ENCODE measurements around the gene PRPF39. TPM values are rescaled to one million over a fixed set of nuclear protein-coding genes. Genes with fewer than 3 reads are reported as not detected.
"Not testable (repeated sequence)": the region's sequence is repeated elsewhere in the genome, so short reads cannot be mapped to it uniquely, and the experiment has no call there.

Gene PRPF39
- total and polyA plus RNA-seq, 2 experiments from 2014 or later: 18.6 to 19.8 TPM

- H3K9ac ChIP-seq: no peak overlapping the region
- no peaks in the 10 kb centered on the region for H3K9me3 ChIP-seq (ENCODE audit: low read depth)
- no peaks in the 10 kb centered on the region for H3K27me3 ChIP-seq (replicated peaks; ENCODE audit: insufficient read depth)
- 95 to 97% methylated on average over 6 of the region's 6 CpGs for WGBS, 2 experiments (ENCODE audit: low coverage in 1 of 2, low lambda C conversion rate in 2 of 2, missing lambda C conversion rate in 2 of 2)
- H3K9me2 ChIP-seq (ENCODE audit: insufficient read depth): no peaks in the 10 kb centered on the region
- no peaks in the 10 kb centered on the region for H3K4me1 ChIP-seq (ENCODE audit: insufficient read depth)
- TF ChIP-seq EZH2phosphoT487 (IDR thresholded peaks at IDR 0.05; ENCODE audit: insufficient read depth, low read depth) (no peak), EZH2 (IDR thresholded peaks at IDR 0.05; ENCODE audit: insufficient read depth, poor library complexity, severe bottlenecking) (no peak)
- no peak overlapping the region for H3K27ac ChIP-seq
- no peak overlapping the region for H3K4me2 ChIP-seq (ENCODE audit: unreplicated experiment)
- H3K36me3 ChIP-seq (ENCODE audit: low read depth): peaks cover 4% of the 10 kb centered on the region; the same call in 1 of the 2 replicates
- in situ Hi-C loops (cut with MboI): no loop called here
- no peaks in the 10 kb centered on the region for H3K79me2 ChIP-seq (ENCODE audit: insufficient read depth)
- H3F3A ChIP-seq (ENCODE audit: insufficient read depth): no peaks in the 10 kb centered on the region
- H4K20me1 ChIP-seq (ENCODE audit: insufficient read depth): no peaks in the 10 kb centered on the region
- H2AFZ ChIP-seq: no peak overlapping the region
- no peak for DNase-seq
- no peak overlapping the region for H3K4me3 ChIP-seq
Measured at GRCh38 chr14:45072126-45072525, 11.8 kb upstream of the PRPF39 start.

- Histone ChIP-seq H3K27ac (no peak overlapping the region), H3K27me3 (replicated peaks; ENCODE audit: insufficient read depth) (no peaks in the 10 kb centered on the region), H3K9me3 (ENCODE audit: low read depth) (no peaks in the 10 kb centered on the region), H3K4me1 (ENCODE audit: insufficient read depth) (no peaks in the 10 kb centered on the region), H3K9me2 (ENCODE audit: insufficient read depth) (no peaks in the 10 kb centered on the region), H3K4me3 (no peak overlapping the region), H3K36me3 (ENCODE audit: low read depth) (peaks cover 4% of the 10 kb centered on the region; the same call in 1 of the 2 replicates), H3K79me2 (ENCODE audit: insufficient read depth) (no peaks in the 10 kb centered on the region), H3K9ac (no peak overlapping the region), H3K4me2 (ENCODE audit: unreplicated experiment) (no peak overlapping the region), H4K20me1 (ENCODE audit: insufficient read depth) (no peaks in the 10 kb centered on the region), H3F3A (ENCODE audit: insufficient read depth) (no peaks in the 10 kb centered on the region), H2AFZ (no peak overlapping the region)
- in situ Hi-C loops (cut with MboI): no loop called here
- no peak for TF ChIP-seq EZH2 (IDR thresholded peaks at IDR 0.05; ENCODE audit: insufficient read depth, poor library complexity, severe bottlenecking)
- no peak for TF ChIP-seq EZH2phosphoT487 (IDR thresholded peaks at IDR 0.05; ENCODE audit: insufficient read depth, low read depth)
- no peak for DNase-seq
- WGBS, 2 experiments (ENCODE audit: low coverage in 1 of 2, low lambda C conversion rate in 2 of 2, missing lambda C conversion rate in 2 of 2): 82 to 84% methylated on average over 5 of the region's 5 CpGs
Measured at GRCh38 chr14:45073231-45073879, 10.6 kb upstream of the PRPF39 start.

- Histone ChIP-seq H3K9me2 (ENCODE audit: insufficient read depth) (no peaks in the 10 kb centered on the region), H3K79me2 (ENCODE audit: insufficient read depth) (no peaks in the 10 kb centered on the region), H3K4me2 (ENCODE audit: unreplicated experiment) (no peak overlapping the region), H3K27ac (no peak overlapping the region), H3K9ac (no peak overlapping the region), H3F3A (ENCODE audit: insufficient read depth) (no peaks in the 10 kb centered on the region), H2AFZ (no peak overlapping the region), H3K4me3 (no peak overlapping the region), H3K4me1 (ENCODE audit: insufficient read depth) (no peaks in the 10 kb centered on the region), H3K36me3 (ENCODE audit: low read depth) (no peaks in the 10 kb centered on the region), H3K27me3 (replicated peaks; ENCODE audit: insufficient read depth) (no peaks in the 10 kb centered on the region), H4K20me1 (ENCODE audit: insufficient read depth) (no peaks in the 10 kb centered on the region), H3K9me3 (ENCODE audit: low read depth) (no peaks in the 10 kb centered on the region)
- in situ Hi-C loops (cut with MboI): no loop called here
- 56 to 68% methylated on average over 1 of the region's 1 CpG for WGBS, 2 experiments (ENCODE audit: low coverage in 1 of 2, low lambda C conversion rate in 2 of 2, missing lambda C conversion rate in 2 of 2)
- DNase-seq: no peak
- TF ChIP-seq EZH2phosphoT487 (IDR thresholded peaks at IDR 0.05; ENCODE audit: insufficient read depth, low read depth): no peak
- TF ChIP-seq EZH2 (IDR thresholded peaks at IDR 0.05; ENCODE audit: insufficient read depth, poor library complexity, severe bottlenecking): no peak
Measured at GRCh38 chr14:45078323-45078722, 5.6 kb upstream of the PRPF39 start.

GRCh38 chr14:45080416-45080968, 3.4 kb upstream of the PRPF39 start:
- H3K27ac ChIP-seq; H3K4me3 ChIP-seq; H3K4me2 ChIP-seq (ENCODE audit: unreplicated experiment); H3K9me2 ChIP-seq (ENCODE audit: insufficient read depth); H3K9ac ChIP-seq; H3K9me3 ChIP-seq (ENCODE audit: low read depth); H3K36me3 ChIP-seq (ENCODE audit: low read depth); H3K27me3 ChIP-seq (replicated peaks; ENCODE audit: insufficient read depth); H3K4me1 ChIP-seq (ENCODE audit: insufficient read depth); H4K20me1 ChIP-seq (ENCODE audit: insufficient read depth); H2AFZ ChIP-seq; DNase-seq; in situ Hi-C loops (cut with MboI): not testable (repeated sequence)
- peaks cover 15% of the 10 kb centered on the region for H3K79me2 ChIP-seq (ENCODE audit: insufficient read depth)
- WGBS, 2 experiments (ENCODE audit: low coverage in 1 of 2, low lambda C conversion rate in 2 of 2, missing lambda C conversion rate in 2 of 2): 91 to 100% methylated on average over 5 to 40 of the region's 40 CpGs
- peaks cover 12% of the 10 kb centered on the region for H3F3A ChIP-seq (ENCODE audit: insufficient read depth)

GRCh38 chr14:45081096-45081495, 2.8 kb upstream of the PRPF39 start:
- H2AFZ ChIP-seq; H3K9ac ChIP-seq; H3K27me3 ChIP-seq (replicated peaks; ENCODE audit: insufficient read depth); H3K4me2 ChIP-seq (ENCODE audit: unreplicated experiment); in situ Hi-C loops (cut with MboI); H3K27ac ChIP-seq; H3K9me2 ChIP-seq (ENCODE audit: insufficient read depth); H4K20me1 ChIP-seq (ENCODE audit: insufficient read depth); H3K9me3 ChIP-seq (ENCODE audit: low read depth); H3K4me3 ChIP-seq; H3K4me1 ChIP-seq (ENCODE audit: insufficient read depth); H3K36me3 ChIP-seq (ENCODE audit: low read depth); DNase-seq: not testable (repeated sequence)
- WGBS, 2 experiments (ENCODE audit: low coverage in 1 of 2, low lambda C conversion rate in 2 of 2, missing lambda C conversion rate in 2 of 2): 91 to 97% methylated on average over 3 of the region's 3 CpGs
- Histone ChIP-seq H3F3A (ENCODE audit: insufficient read depth) (peaks cover 15% of the 10 kb centered on the region), H3K79me2 (ENCODE audit: insufficient read depth) (peaks cover 21% of the 10 kb centered on the region)
